HG03196 (cell line): ENCODE measurements around the gene EBI3.
"Not testable (repeated sequence)": the region's sequence is repeated elsewhere in the genome, so short reads cannot be mapped to it uniquely, and the experiment has no call there.

ENCODE experiments used
- ATAC-seq: cut with Tn5 transposase; IDR thresholded peaks from one replicate; pipeline ENCODE4 v1.9.1; 2021; ENCODE audit not compliant: unreplicated experiment

The EBI3 gene

DNA sequence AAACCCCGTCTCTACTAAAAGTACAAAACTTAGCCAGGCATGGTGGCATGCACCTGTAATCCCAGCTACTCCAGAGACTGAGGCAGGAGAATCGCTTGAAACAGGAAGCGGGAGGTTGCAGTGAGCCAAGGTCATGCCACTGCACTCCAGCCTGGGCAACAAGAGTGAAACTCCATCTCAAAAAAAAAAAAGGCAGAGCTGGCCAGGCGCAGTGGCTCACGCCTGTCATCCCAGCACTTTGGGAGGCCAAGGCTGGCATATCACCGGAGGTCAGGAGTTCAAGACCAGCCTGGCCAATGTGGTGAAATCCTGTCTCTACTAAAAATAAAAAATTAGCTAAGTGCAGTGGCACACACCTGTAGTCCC lies 45.0 kb downstream of the EBI3 start:
- not testable (repeated sequence) for ATAC-seq

GRCh38 chr19:4277191-4277696 lies 47.9 kb downstream of the EBI3 start:
- ATAC-seq = no peak

- no peak for ATAC-seq
Measured at GRCh38 chr19:4278010-4278409, 48.7 kb downstream of the EBI3 start.

DNA sequence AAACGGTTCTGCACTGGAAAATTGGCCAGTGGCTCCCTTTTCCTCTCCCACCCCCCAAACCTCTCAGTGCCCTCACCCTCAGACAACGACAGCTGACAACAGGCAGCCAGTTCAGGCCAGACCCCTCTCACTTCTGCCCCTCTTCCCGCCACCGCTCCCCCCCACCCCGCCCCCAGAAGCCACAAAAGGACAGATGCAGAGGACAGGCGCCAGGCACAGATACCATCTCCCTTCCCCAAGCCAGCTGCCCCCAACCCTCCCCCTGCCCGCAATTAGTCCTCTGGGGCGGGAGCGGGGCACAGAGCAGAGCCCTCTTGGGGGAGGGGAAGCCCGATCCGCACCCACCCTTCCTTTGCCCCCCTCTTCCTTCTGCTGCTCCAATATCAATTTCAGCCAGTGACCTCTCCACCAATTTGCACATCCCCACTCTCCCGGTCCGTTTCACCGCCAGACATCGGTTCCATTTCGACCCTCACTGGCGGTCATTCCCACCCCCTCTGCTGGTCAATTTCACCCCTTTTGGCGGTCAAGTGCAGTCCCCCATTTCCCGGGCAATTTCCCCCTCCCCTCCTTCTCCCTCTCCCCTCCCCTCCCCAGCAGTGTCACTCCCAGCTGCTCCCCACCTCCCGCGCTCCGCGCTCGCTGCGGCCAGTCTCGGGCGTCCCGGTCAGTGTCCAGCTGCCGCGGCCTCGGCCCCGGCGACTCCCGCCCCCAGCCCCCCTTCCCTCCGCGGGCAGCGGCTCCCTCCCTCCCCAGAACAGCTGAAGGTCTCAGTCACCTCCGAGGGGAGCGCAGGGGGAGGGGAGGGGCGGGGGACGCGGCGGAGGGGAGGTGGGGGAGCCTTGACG lies 49.3 kb downstream of the EBI3 start, which contains the start of gene SHD:
Gene SHD, plus strand, starts transcription at position 848 of the 848 bp plus-strand sequence. CDS start 798 bp downstream, outside the sequence.
- no peak for ATAC-seq

DNA sequence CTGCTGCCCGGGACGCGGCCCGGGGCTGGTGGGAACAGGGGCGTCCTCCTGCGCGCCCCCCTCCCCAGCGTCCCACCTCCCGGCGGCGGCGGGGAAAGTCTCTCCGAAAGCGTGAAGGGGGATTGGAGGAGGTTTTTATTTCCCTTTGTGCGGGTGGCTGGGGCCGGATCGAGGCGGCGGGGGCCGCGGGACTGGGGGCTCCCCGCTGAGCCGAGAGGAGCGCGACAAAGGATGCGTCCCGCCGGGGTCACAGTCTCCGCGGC lies 49.9 kb downstream of the EBI3 start:
- ATAC-seq = no peak

- ATAC-seq = no peak
Measured at GRCh38 chr19:4279530-4280422, 50.5 kb downstream of the EBI3 start.

DNA sequence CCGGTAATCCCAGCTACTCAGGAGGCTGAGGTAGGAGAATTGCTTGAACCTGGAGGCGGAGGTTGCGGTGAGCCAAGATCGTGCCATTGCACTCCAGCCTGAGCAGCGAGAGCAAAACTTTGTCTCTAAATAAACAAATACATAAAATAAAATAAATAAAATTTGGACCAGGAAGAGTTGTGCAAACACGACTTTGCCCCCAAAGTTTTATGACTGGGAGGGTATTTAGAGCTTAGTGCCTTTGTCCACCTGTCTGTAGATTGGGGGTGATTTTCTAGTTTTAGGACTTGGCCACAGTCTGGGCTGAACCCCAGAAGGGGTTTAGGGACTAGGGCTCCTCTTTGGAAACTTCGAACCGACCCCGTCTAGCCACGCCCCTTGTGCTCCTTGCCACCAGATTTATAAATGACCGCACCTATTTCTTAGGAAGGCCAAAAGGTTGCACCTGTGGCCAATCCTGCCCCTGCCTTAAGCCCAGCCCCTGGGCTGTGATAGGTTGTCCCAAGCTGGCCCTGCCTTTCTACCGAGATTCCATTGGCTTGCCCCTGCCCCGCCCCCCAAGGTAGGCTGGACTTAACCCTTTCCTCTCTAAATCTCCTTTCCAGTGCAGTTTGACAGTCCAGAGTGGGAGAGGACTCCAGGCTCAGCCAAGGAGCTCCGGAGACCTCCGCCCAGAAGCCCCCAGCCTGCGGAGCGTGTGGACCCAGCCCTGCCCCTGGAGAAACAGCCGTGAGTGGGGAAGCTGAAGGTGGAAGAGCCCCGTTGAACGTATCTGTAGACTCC lies 55.0 kb downstream of the EBI3 start:
- no peak for ATAC-seq

GRCh38 chr19:4284974-4285373 lies 55.7 kb downstream of the EBI3 start:
- ATAC-seq = no peak

DNA sequence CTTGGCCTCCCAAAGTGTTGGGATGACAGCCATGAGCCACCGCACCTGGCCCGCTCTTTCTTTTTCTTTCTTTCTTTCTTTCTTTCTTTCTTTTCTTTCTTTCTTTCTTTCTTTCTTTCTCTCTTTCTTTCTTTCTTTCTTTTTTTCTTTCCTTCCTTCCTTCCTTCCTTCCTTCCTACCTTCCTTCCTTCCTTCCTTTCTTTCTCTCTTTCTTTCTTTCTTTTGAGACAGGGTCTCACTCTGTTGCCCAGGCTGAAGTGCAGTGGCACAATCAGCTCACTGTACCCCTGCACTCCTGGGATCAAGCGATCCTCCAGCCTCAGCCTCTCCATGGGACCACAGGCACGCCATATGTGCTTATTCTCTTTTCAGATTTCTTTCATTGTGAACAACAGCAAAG lies 56.8 kb downstream of the EBI3 start:
- not testable (repeated sequence) for ATAC-seq
